MCF 10A (cell line): ENCODE results near the gene RGSL1. TPM values are rescaled to one million over a fixed set of nuclear protein-coding genes. Genes with fewer than 3 reads are reported as not detected.

Experiments used
- BruUV-seq: library from RNA; stranded (reverse); fragments of 400-500 nt; replicated peaks from 2 replicates; lab custom pipeline; 2021; lab: Mats Ljungman, UMichigan
- CTCF ChIA-PET: fragments of 300-600 bp; sonication (Branson Sonifier 250); formaldehyde crosslinking; extraction: SDS; loops from one replicate; lab custom pipeline; 2021; ENCODE audit warnings: antibody characterized with exemption, inconsistent platforms; lab: Yijun Ruan, JAX
- POLR2A ChIA-PET: fragments of 300-600, 350-650 bp; sonication (Branson Sonifier 250); formaldehyde crosslinking; extraction: SDS; loops from one replicate; lab custom pipeline; 2020; ENCODE audit warnings: antibody characterized with exemption, inconsistent platforms; lab: Yijun Ruan, JAX
- DNase-seq: peaks from one replicate; pipeline ENCODE4 v3.0.0-alpha.2; 2018; ENCODE audit not compliant: unreplicated experiment
- H3K27ac Mint-ChIP-seq: one replicate; pipeline ENCODE4 v1.8.0; 2022; ENCODE audit warnings: mild to moderate bottlenecking, low read depth, mixed read lengths; ENCODE audit not compliant: unreplicated experiment
- H3K27me3 Mint-ChIP-seq: one replicate; pipeline ENCODE4 v1.8.0; 2022; ENCODE audit warnings: mixed read lengths; ENCODE audit not compliant: insufficient read depth, unreplicated experiment
- H3K36me3 Mint-ChIP-seq: one replicate; pipeline ENCODE4 v1.8.0; 2022; ENCODE audit warnings: mild to moderate bottlenecking, moderate library complexity, mixed read lengths; ENCODE audit not compliant: insufficient read depth, unreplicated experiment
- H3K4me1 Mint-ChIP-seq: one replicate; pipeline ENCODE4 v1.8.0; 2022; ENCODE audit warnings: mixed read lengths; ENCODE audit not compliant: insufficient read depth, unreplicated experiment
- H3K4me3 Mint-ChIP-seq: one replicate; pipeline ENCODE4 v1.8.0; 2022; ENCODE audit warnings: mild to moderate bottlenecking, moderate library complexity, mixed read lengths; ENCODE audit not compliant: unreplicated experiment
- H3K9me3 Mint-ChIP-seq: one replicate; pipeline ENCODE4 v1.8.0; 2022; ENCODE audit warnings: mixed read lengths; ENCODE audit not compliant: unreplicated experiment
- intact Hi-C: fragments of 100-400 bp; cut with micrococcal nuclease; formaldehyde crosslinking; loops from 2 replicates; pipeline ENCODE4 v1.14.1; 2022
- total RNA-seq: library from RNA; stranded (reverse); gene quantifications from 2 replicates; pipeline ENCODE4 v1.2.3, GENCODE V29; 2022
- TF ChIP-seq, protein P1 (sequence below): fragments of 200-600 bp; IDR thresholded peaks from one replicate; pipeline ENCODE4 v1.8.0; 2022; ENCODE audit warnings: antibody characterized with exemption, mild to moderate bottlenecking; ENCODE audit not compliant: unreplicated experiment

RGSL1 gene
- total RNA-seq, 1 experiment from 2014 or later = not detected

DNA sequence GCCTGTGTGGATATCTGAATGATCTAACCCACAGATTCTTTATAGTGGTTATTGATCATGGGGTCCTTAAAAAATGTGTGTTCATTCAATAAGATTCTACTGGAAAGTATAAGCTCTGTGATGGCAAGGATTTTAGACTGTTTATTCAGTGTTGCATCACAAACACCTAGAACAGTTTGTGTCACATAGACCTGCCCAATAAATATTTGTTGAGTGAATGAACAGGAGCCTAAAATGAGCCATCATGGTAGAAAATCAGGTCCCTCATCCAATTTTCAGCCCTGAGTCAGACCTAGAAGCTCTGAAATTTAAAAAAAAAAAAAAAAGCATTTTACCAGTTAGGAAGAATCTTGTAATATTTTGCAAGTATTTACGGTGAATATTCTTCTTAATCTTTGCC lies 2.3 kb upstream of the RGSL1 start:
- H3K27ac Mint-ChIP-seq = no peak overlapping the region
- H3K36me3 Mint-ChIP-seq = no peaks in the 10 kb centered on the region
- H3K4me1 Mint-ChIP-seq = peaks cover 6% of the 10 kb centered on the region
- POLR2A ChIA-PET = interaction anchor here (0.7 to 0.9 kb wide), 4 partner anchors 10 to 459 kb away, joined by 3 to 4 read pairs (median 3); no protein-coding TSS in a partner anchor
- H3K27me3 Mint-ChIP-seq = no peaks in the 10 kb centered on the region
- TF ChIP-seq, protein P1, sequence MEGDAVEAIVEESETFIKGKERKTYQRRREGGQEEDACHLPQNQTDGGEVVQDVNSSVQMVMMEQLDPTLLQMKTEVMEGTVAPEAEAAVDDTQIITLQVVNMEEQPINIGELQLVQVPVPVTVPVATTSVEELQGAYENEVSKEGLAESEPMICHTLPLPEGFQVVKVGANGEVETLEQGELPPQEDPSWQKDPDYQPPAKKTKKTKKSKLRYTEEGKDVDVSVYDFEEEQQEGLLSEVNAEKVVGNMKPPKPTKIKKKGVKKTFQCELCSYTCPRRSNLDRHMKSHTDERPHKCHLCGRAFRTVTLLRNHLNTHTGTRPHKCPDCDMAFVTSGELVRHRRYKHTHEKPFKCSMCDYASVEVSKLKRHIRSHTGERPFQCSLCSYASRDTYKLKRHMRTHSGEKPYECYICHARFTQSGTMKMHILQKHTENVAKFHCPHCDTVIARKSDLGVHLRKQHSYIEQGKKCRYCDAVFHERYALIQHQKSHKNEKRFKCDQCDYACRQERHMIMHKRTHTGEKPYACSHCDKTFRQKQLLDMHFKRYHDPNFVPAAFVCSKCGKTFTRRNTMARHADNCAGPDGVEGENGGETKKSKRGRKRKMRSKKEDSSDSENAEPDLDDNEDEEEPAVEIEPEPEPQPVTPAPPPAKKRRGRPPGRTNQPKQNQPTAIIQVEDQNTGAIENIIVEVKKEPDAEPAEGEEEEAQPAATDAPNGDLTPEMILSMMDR = no peak
- intact Hi-C loops = no loop called here
- no peak for DNase-seq
- no peak overlapping the region for H3K4me3 Mint-ChIP-seq
- BruUV-seq = no TSS peak
- H3K9me3 Mint-ChIP-seq = no peaks in the 10 kb centered on the region
- CTCF ChIA-PET = interaction anchor here (0.5 to 3.1 kb wide), 11 partner anchors 19 to 521 kb away, joined by 3 to 25 read pairs (median 4); partner anchors contain the start of gene RNASEL

DNA sequence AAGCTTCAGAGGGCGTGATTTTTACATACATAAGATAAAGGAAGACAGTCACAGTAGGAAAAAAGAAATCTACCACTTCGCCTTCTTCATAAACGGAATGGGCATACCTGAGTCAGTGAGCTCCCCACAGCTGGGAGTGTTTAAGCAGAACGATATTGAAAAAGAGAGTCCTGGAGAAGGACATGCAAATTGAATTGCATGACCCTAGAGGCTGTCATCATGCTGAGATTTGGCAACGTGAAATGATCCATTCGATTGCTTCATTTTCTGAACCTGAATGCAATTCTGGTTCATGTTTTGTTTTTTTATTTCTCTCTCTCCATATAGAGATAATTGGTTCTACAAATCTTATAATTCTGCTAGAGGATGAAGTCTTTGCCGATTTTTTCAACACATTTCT lies 3.7 kb downstream of the RGSL1 start:
- peak; percentile 23 for DNase-seq
- Mint-ChIP-seq H3K4me3 (no peak overlapping the region), H3K27me3 (peaks cover 25% of the 10 kb centered on the region), H3K9me3 (no peaks in the 10 kb centered on the region), H3K4me1 (no peaks in the 10 kb centered on the region), H3K27ac (no peak overlapping the region), H3K36me3 (no peaks in the 10 kb centered on the region)
- TF ChIP-seq, protein P1 = no peak
- ChIA-PET POLR2A (interaction anchor here (0.6 to 1.5 kb wide), 3 partner anchors 25 to 135 kb away, joined by 3 to 4 read pairs (median 3); no protein-coding TSS in a partner anchor), CTCF (interaction anchor here (0.6 to 1.8 kb wide), 6 partner anchors 136 to 374 kb away, joined by 3 to 7 read pairs (median 3); partner anchors contain the start of gene RNASEL)
- intact Hi-C loops = no loop called here
- no TSS peak for BruUV-seq

DNA sequence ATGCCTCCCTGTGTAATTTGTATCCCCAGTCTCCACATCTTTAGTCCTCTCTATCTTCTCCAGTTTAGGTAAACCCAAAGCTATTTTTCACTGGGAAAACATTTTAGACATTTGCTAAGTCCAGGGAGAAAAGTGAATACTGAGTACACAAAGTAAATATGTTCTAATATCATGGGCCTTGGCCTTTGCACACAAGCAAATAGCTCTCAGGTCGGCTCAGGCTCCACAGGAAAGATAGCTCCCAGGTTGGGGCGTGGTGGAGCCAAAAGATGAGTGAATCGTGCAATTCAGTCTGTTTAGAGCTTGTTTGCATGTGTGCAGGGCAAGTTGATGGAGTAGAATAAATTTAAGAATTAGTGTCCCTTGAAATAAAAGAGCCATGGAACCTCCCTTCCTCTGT lies 7.9 kb downstream of the RGSL1 start:
- ChIA-PET CTCF (interaction anchor here (0.6 to 2.5 kb wide), 9 partner anchors 13 to 375 kb away, joined by 3 to 12 read pairs (median 4); no protein-coding TSS in a partner anchor), POLR2A (interaction anchor here (0.8 to 1.4 kb wide), 3 partner anchors 10 to 117 kb away, joined by 3 to 4 read pairs (median 3); no protein-coding TSS in a partner anchor)
- H3K27ac Mint-ChIP-seq = no peak overlapping the region
- H3K9me3 Mint-ChIP-seq = no peaks in the 10 kb centered on the region
- DNase-seq = no peak
- no TSS peak for BruUV-seq
- peaks cover 5% of the 10 kb centered on the region for H3K36me3 Mint-ChIP-seq
- no peak overlapping the region for H3K4me3 Mint-ChIP-seq
- TF ChIP-seq, protein P1 = no peak
- peaks cover 25% of the 10 kb centered on the region for H3K27me3 Mint-ChIP-seq
- H3K4me1 Mint-ChIP-seq = peaks cover 7% of the 10 kb centered on the region
- intact Hi-C loops = no loop called here

DNA sequence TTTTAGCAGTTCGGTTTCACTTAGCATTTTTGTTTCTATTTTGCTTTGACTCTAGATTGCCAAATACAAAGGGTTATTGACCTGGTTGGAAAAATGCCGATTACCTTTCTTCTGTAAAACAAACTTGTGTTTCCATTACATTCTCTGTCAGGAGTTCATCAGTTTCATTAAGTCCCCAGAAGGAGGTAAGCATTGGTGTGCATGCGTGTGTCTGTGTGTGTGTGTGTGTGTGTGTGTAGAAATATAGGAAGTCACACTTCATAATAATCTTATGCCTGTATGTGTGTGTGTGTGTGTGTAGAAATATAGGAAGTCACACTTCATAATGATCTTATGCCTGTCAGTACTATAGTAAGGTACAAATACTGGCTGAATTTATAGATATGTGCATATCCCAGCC lies 10.0 kb downstream of the RGSL1 start:
- Mint-ChIP-seq H3K4me3 (no peak overlapping the region), H3K36me3 (peaks cover 5% of the 10 kb centered on the region), H3K27me3 (peaks cover 12% of the 10 kb centered on the region), H3K4me1 (peaks cover 7% of the 10 kb centered on the region), H3K27ac (no peak overlapping the region), H3K9me3 (no peaks in the 10 kb centered on the region)
- POLR2A ChIA-PET = no interaction called here
- CTCF ChIA-PET = no interaction called here
- TSS peak; percentile 96 for BruUV-seq
- TF ChIP-seq, protein P1 = no peak
- no peak for DNase-seq
- intact Hi-C loops = no loop called here
